GM19035 (cell line): ENCODE measurements around the gene ALOX15.
"Not testable (repeated sequence)": the region's sequence is repeated elsewhere in the genome, so short reads cannot be mapped to it uniquely, and the experiment has no call there.

Source experiments
- ATAC-seq: cut with Tn5 transposase; IDR thresholded peaks from one replicate; pipeline ENCODE4 v1.9.1; 2021; ENCODE audit not compliant: unreplicated experiment

The ALOX15 gene

DNA sequence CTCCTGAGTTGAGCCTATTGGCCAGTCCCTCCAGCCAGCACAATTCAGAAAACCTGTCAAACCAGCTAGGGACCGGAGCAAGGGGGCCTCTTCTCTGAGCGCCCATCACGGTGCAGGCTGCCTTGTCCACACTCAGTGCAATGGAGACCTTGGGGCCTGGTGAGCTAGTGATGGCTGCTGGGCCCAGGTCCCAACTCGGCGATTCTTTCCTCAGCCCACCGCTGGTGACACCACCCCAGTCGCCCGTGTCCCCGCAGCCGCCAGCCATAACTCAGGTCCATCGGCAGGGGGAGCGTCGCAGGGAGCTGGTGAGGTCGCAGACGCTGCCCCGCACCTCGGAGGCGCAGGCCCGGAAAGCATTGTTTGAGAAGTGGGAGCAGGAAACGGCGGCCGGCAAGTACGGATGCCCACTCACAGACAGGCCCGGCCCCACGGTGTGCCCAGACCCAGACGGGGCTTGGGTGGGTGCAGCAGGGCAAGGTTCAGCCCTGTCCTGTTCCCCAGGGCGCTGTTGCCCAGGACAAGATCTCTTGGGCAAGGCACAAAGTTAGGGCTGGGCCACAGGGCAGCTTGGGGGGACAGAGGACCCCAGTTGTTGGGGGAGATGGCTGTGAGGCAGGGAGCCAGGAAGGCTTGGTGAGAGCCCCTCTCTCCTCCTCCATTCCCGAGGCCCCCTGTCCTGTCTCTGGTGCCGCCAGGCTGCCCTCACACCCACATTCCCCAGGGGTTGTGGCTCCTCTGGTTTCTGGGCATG is 46.4 kb downstream of the ALOX15 start:
- no peak for ATAC-seq

DNA sequence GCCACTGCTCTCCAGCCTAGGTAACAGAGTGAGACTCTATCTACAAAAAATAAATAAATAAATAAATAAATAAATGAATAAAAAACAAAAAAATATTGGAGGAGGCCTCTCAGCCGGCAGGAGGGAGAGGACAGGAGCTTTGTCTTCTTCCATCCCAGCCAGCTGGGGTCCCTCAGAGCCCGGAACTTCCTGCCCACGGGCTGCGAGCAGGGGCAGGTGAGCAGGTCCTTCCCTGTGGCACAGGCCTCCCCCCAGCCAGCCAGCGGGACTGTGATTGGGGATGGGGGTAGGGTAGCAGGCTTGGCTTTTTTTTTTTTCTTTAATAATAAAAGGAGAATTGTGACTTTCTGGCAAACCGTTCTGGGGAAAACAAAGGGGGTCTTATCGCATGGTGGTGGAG is 47.1 kb downstream of the ALOX15 start:
- ATAC-seq, result no peak

DNA sequence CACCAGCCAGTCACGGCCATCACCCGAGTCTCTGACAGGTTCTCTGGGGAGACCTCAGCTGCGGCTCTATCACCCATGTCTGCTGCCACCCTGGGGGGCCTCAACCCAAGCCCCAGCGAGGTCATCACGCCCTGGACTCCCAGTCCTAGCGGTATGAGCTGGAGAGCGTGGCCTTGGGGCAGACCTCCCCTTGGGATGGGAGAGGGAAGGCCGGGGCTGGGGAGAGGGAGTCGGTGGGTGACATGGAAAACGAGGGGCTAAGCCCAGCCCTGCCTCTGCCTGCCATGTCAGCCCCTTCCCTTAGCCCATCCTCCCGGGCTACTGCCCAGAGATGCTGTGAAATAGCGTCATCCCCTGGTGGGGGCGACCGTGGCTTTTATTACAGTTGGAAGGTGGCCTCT is 48.5 kb downstream of the ALOX15 start:
- ATAC-seq, result no peak

DNA sequence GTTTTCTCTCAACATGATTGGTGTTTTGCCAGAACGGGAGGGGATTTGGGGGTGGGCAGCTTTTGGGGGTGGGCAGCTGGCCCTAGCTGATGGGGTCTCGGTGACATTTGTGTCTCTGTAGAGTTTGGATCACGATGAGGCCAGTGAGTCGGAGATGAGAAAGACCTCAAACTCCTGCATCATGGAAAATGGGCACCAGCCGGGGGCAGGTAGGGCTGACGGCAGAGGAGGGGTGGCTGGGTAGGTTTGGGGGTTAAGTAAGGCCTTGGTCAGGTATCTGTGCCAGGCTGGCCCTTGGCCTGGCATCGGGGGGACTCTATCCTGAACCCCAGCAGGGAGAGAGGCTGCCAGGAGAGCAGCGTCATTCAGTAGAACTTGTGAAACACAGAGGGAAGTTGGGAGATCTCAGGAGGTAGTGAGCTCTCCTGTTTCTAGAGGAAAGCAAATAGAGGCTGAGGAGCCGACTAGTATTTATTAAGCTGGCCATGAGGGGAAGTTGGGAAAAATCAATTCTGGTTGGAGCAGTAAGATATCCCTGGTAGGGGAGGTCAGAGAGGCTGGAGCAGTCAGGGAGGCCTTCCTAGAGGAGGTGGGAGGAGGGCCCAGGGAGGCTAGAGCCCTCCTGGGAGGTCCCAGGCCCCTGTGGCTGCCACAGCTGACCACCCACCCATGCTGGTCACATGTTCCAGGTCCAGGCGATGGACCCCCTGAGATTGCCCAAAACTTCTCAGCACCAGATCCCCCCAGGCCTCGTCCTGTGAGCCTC is 49.1 kb downstream of the ALOX15 start:
- no peak for ATAC-seq

DNA sequence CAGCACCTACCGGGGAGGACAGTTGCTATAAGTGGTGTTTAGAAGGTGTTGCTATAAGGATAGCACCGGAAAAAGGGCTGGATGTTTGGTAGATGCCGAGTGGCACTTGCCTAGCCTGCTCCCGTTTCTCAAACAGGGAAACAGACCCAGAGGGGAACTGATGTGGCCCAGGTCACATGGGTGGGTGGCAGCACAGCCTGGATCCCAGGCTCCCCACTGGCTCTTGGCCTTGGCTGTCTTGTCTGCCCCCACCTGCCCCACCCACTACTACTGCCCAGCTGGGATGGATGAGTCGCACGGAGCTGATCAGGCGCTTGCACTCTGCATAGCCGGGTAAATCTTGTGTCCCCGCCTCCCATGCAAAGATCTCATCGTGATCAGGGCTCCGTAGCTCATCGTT is 49.9 kb downstream of the ALOX15 start:
- ATAC-seq, result no peak

DNA sequence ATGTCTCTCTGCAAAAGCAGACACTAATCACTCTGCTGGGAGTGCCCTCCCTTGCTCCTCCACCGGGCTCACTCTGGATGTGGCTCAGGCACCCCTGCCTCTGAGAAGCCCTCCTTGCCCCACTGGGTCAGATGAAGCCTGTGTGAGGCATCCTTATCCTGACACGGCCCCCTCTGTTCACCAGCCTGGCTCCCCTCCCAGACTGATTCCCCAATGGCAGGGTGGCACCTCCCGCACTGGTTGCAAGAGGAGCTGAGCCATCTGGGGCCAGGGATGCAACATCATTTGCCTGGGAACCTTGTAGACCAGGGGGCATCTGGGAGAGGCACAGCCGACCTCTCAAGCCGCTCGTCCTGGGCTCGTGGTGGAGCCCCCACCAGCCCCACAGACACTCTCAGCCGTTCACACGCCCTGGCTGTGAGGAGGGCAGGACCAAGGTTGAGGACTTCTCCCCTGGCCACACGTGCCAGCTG is 50.5 kb downstream of the ALOX15 start:
- no peak for ATAC-seq

DNA sequence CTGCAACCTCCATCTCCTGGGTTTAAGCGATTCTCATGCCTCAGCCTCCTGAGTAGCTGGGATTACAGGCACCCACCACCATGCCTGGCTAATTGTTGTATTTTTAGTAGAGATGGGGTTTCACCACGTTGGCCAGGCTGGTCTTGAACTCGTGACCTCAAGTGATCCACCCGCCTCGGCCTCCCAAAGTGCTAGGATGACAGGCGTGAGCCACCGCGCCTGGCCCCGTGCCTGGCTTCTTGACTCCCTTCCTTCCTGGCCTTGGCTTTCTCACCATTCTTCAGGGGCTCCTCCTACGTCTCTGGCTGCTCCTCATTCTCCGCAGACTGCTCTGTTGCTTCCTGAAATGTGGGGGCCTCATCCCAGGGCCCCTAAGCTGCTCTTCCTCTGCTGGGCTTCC is 51.4 kb downstream of the ALOX15 start:
- not testable (repeated sequence) for ATAC-seq

DNA sequence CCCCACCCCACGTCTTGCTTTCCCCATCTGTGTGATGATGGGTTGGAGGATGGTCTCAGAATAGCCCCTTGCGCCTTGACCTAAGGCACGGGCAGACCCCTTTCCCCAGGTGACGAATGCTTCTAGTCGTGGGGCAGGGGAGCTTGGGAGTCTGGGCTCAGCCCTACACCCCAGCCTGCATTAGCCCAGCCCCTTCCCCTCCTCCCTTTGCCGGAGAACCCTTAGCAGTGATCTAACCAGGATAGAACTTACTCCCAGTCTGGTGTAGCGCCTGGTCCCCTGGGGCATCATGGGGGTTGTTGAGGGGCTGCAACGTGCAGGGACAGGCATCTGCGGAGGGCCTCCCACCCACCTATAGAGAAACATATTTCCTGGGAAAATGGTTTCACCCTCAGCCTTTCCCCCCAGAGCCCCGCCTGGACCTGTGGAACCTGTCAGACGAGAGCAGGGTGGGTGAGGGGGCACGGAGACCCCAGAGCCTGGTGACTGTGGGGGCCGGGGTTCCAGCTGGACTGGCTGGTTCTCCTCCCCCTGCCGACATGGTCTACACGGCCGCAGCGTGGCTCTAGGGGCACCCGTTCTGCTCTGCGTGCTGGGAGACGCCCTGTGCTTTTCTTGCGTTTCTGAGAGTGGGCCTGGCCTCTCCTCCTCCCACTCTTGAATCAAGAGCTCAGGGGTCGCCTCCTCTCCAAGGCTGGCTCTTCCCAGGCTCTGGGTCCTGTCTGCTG is 52.4 kb downstream of the ALOX15 start:
- no peak for ATAC-seq

DNA sequence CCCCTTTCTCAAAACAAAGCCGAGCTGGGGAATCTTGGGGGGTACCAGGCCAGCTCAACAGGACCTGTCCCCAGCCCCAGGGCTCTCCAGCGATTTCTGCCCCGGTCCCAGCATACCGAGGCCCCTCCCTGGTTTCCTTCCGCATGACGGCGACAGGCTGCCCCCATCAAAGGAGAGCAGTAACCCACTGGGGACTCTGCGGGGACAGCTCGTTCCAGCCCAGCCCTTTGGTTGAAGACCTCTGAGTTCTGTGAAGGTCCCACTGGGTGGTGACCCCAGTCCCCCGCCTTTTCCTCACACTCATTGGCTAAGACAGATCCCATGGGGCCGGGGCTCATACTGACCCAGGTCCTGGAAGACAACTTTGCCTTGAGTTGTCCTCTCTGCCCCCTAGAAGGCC is 53.1 kb downstream of the ALOX15 start:
- no peak for ATAC-seq

DNA sequence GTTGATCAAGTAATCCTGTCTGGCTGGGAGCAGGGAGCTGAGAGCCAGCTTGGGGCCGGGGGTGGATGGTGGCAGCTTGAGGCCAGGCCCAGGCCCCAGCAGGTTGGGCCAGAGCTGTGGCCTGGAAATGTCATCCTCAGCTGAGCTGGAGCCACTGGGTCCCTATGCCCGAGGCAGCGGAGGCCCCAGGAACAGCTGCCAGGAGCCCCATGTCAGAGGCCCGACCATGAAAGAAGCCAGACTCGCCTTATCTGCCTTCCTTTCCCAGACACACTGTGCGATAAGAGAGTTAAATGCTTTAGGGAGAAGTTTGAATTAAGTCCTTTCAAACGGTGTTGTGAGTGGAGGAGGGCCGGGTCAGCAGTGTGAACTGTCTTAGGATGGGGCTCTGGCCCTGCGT is 53.7 kb downstream of the ALOX15 start:
- no peak for ATAC-seq

DNA sequence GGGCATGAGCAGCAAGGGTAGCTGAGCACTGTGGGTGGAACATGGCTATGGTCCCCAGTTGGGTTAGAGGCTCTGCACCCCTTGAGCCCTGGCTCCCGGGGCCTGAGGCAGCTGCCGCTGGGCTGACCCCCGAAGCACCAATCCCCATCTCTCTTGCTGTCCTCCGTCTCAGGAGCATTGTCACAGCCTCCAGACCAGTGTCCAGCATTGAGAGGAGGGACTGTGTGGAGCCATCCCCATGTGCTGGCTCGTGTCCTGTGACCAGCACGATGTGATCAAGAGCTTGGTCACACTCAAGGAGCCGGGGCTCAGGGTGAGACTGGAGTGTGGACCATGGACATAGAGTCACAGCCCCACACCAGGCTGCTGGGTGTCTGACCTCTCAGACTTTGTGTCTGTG is 54.3 kb downstream of the ALOX15 start:
- no peak for ATAC-seq

DNA sequence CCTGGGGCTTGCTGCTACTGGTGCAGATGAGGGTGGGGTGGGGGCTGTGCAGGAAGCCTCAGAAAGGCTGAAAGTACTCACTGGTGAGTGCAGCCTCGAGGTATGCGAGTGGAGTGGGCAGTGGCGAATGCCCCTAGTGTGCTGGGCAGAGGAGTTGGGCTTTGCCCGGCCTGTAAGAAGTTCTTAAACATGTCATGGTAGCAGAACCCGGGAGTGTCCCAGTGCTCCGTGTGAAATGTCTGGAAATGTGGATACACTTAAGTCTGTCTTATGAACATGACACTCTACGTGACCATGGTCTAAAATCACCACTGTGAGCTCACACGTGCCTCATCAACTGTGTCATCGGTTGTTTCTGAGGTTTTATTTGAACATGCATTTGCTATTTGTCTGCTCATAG is 55.4 kb downstream of the ALOX15 start:
- no peak for ATAC-seq

DNA sequence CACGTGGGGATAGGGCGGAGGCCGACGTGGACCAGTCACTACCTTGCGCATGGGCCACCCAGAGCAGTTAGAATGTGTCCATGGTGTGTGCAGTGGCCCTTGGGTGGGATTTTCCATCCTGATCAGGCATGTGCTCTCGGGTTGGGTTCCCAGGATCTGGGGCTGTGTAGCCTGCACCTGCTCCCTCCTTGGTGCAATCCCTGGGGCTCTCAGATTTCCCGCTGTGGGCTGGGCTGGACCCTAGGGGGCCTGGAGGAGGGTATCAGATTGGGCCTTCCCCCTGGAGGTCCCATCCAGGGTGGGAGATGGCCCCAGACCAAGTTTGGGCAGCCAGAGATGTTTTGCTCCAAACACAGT is 55.9 kb downstream of the ALOX15 start:
- no peak for ATAC-seq

DNA sequence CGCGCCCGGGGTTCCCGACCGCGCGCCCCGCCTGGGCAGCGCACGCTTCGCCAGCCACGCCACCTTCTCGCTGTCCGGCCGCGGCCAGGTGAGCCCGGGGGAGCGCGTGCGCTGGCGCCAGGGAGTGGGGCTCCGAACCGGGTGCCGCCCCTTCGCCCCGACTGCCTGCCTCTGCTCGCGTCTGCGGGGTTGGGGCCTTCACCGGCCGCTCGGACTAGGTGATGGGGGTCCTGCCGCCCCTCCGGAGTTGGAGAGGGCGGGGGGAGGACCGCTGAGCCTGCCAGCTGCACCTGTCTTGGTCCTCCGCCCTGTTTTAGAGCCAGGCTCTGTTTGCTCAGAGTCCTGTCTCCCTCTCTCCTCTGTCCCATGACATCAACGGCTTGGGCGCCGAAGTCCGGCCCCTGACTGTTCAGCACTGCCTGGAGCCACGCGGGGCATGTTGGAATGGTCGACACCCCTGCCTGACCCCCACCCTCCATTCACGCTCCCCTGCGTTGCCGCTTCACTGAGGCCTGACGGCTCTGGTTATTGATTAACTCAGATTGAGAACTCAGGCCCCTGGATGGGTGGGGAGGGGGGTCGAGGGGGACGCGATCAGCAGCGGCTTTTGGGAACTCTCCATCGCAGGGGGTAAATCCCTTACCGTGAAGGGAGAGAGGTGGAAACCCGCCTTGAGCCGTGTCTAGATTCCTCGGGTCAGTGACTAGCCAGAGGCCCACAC is 56.4 kb downstream of the ALOX15 start:
- no peak for ATAC-seq

DNA sequence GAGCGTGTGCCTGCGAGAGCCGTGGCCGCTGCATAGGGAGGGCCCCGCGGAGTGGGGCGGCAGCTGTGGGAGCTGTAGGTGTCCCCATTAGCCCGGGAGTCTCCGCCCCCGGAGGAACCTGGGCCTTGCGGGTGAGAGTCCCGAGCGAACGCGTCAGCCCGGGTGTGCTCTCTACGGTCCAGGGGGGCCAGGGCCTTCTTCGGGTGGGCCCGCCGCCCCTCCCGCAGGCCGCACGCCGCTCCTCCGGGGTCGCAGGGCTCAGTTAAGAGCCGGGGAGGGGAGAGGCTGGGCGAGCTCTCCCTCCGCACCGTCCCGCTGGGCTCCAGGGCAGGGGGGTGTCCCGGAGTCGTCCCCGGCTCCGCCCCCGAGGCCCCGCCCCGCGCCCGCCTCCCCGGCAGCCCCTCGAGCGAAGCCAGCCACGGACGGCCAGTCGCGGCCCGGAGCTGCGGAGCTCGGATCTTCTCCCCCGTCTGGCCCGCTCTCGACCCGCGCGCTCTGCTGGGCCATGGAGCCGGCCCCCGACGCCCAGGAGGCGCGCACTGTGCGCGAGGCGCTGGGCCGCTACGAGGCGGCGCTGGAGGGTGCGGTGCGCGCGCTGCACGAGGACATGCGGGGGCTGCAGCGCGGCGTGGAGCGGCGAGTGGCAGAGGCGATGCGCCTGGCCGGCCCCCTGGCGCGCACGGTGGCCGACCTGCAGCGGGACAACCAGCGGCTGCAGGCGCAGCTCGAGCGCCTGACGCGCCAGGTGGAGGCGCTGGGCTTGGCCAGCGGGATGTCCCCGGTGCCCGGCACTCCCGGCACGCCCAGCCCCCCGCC is 57.2 kb downstream of the ALOX15 start, which contains the start of gene SMTNL2:
Gene SMTNL2, plus strand, starts transcription at position 429 of the 816 bp plus-strand sequence. Its CDS starts 77 bp downstream, at position 506.
- ATAC-seq, result no peak

DNA sequence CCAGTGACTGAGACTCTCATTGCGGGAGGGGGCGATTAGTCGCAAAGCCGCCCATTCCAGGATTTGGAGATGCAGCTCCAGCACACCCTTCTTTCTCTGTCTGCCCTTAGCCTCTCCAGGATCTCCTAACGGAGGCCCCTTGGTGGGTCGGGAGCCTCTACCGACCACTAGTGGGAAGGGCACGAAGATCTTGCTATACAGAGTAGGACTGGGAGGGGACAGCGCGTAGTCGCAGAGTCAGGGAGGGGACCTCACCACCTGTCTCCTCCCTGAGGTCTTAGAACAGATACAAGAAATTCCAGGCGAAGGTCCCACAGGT is 57.7 kb downstream of the ALOX15 start:
- ATAC-seq, result no peak

DNA sequence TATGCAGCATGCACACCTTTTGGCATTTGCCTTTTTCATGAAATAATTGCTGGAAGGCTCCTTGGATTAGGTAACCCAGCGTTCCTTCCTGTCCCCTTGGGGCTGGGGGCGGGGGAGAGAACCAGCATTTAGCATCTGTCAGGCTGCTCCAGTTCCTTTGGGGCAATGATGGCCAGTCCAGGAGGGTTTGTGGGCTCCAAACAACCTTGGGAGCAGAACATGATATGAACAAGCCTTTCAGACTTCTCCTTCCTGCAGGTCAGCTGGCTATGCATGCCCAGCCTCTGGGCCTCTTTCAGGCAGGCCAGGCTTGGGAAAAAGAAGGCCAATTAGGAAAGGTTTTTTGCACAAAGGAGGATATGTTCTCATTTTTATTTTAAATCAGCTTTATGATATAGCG is 58.3 kb downstream of the ALOX15 start:
- ATAC-seq, result no peak

DNA sequence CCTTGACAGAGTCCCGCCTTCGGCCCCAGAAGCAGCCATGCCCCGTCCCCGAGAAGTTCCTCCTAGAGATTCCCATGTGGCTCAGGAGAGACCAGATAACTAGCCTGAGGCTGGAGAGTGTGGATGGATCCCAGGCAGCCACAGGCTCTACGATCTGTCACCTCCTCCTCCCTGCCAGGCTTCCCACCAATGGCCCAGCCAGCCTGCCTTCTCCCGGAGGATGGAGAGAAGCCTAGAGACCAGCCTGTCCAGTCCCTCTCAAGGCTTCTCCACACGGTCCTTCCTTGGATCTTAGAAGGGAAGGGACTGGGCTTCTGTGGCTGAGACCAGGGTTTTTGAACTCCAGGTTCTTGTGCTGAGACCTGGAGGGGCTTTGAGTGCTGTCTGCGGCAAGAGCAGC is 58.8 kb downstream of the ALOX15 start:
- no peak for ATAC-seq

DNA sequence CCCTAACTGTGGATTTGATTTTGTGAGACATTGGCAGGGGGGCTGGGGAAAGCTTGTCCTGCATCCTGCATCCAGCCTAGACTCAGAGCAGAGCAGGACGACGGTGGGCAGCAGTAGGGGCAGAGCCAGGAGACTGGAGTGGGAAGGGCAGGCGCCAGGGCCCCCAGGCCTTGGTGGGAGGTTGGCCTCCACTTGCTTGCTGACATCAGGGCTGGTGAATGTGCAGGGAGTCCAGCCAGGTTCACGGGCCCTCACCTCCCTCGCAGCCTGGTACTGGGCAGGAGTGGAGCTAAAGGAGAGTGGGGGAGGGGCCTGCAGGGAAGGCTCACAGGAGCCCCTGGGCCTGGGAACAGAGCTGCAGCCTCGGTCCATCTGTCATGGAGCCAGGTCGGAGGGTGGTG is 59.4 kb downstream of the ALOX15 start:
- ATAC-seq, result no peak
